Measurements from ENCODE around the gene RAB6A.

DNA sequence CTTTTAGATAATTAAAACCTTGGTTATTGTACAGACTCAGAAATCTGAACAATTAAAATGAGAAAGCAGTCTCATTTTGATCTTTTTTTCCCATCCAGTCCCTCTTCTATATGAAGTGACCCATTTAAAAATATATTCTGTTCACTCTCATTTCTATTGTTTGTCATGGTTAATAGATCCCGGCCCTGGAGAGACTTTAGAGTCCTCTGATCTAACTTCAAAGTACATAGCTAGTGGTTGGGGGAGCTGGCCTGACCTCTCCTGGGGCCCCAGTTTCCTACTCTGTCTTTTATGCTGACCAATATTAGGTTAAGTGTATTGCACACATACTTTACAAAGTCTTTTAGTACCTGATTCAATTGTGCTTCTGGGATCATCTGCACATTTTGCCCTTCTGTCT, 40.3 kb upstream of the RAB6A start:
- TF ChIP-seq, protein P1, sequence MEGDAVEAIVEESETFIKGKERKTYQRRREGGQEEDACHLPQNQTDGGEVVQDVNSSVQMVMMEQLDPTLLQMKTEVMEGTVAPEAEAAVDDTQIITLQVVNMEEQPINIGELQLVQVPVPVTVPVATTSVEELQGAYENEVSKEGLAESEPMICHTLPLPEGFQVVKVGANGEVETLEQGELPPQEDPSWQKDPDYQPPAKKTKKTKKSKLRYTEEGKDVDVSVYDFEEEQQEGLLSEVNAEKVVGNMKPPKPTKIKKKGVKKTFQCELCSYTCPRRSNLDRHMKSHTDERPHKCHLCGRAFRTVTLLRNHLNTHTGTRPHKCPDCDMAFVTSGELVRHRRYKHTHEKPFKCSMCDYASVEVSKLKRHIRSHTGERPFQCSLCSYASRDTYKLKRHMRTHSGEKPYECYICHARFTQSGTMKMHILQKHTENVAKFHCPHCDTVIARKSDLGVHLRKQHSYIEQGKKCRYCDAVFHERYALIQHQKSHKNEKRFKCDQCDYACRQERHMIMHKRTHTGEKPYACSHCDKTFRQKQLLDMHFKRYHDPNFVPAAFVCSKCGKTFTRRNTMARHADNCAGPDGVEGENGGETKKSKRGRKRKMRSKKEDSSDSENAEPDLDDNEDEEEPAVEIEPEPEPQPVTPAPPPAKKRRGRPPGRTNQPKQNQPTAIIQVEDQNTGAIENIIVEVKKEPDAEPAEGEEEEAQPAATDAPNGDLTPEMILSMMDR (IDR thresholded peaks at IDR 0.05; ENCODE audit: low read depth, low read length, poor library complexity, severe bottlenecking) = no peak
- no peak for TF ChIP-seq EZH2phosphoT487 (IDR thresholded peaks at IDR 0.05; ENCODE audit: borderline replicate concordance, low read length)
